ENCODE results near the gene ADNP. TPM values are rescaled to one million over a fixed set of nuclear protein-coding genes. Genes with fewer than 3 reads are reported as not detected.
A peak's percentile ranks its signal among the peaks of the same experiment; 100 is the strongest.

The ADNP gene
- total and polyA plus RNA-seq, 2 of the 4 experiments (the other 2 are of a cell fraction), result 23.3 to 24.8 TPM

DNA sequence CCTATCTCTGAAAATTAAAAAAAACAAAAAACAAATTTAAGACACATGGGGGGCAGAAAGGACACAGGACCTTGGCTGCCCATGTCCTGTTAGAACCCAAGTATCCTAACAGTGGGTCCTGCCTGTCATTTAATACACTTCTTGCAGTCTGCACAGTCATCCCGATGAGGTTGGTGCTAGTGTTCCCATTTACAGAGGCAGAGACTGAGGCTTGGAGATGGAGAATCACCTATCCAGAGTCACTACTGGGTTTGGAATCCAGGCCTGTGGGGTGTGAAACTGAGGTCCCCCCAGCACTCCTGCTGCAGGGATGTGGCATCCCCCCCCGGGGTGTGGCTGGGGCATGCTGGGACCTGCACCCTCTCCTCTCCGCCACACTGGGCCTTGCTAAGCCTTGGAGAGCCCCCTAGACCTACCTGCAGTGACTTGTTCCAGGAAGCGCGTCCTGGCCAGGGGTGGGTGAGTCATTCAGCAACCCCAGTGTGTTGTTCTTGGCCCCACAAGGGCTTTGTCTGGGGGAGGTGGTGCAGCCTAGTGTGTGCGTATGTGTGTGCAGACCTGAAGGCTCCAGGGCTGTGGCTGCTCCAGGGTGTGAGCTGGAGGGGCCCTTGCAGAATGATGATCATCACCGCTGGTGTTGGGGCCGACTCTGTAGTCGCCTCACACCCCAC, 86.7 kb downstream of the ADNP start:
- Histone ChIP-seq H3K27ac (ENCODE audit: insufficient read depth, low read length) (no peak overlapping the region), H3K23ac (ENCODE audit: low read depth, low read length) (no peak overlapping the region), H3K4ac (ENCODE audit: low read depth, low read length) (peak overlapping the region; percentile 30; the same call in 1 of the 2 replicates), H3K79me1 (ENCODE audit: low read depth in 1 of 2, low read length in 2 of 2) (no peaks in the 10 kb centered on the region), H2BK15ac (ENCODE audit: low read depth, low read length) (no peak overlapping the region), H3K4me3 (ENCODE audit: insufficient read depth, low read depth, low read length) (no peak overlapping the region), H3K4me1 (ENCODE audit: control insufficient read depth, insufficient read depth, low read length) (peaks cover 9% of the 10 kb centered on the region), H3K27me3 (ENCODE audit: control insufficient read depth, insufficient read depth, low read length) (no peaks in the 10 kb centered on the region), H2AK9ac (replicated peaks; ENCODE audit: low read depth, low read length, poor library complexity) (peak overlapping the region; percentile 34), H3K18ac (ENCODE audit: low read depth, low read length) (no peak overlapping the region), H3K9ac (ENCODE audit: low read depth, low read length) (no peak overlapping the region), H2AFZ (replicated peaks; ENCODE audit: low read length, poor library complexity) (peak overlapping the region; percentile 34), H2BK20ac (ENCODE audit: low read depth, low read length) (no peak overlapping the region), H3K9me3 (ENCODE audit: control insufficient read depth, insufficient read depth, low read length) (no peaks in the 10 kb centered on the region), H4K5ac (ENCODE audit: low read depth, low read length) (no peak overlapping the region), H3K9me1 (ENCODE audit: insufficient read depth, low read length) (peaks cover 4% of the 10 kb centered on the region), H4K8ac (ENCODE audit: low read depth in 2 of 2, low read length in 2 of 2) (no peak overlapping the region), H2AK5ac (ENCODE audit: low read depth, low read length) (peak overlapping the region; percentile 51; the same call in 1 of the 2 replicates), H3K36me3 (ENCODE audit: control insufficient read depth, insufficient read depth, low read length) (peaks cover 7% of the 10 kb centered on the region; the same call in 1 of the 2 replicates), H2BK5ac (ENCODE audit: low read depth, low read length, poor library complexity, severe bottlenecking) (no peak overlapping the region), H3K14ac (replicated peaks; ENCODE audit: low read depth, low read length) (0 out of 2 replicates have a peak overlapping the region, but pooled peaks have one; percentile 35), H4K91ac (ENCODE audit: insufficient read depth, low read depth, low read length) (no peak overlapping the region), H3K4me2 (ENCODE audit: low read depth, low read length) (no peak overlapping the region), H4K20me1 (ENCODE audit: insufficient read depth, low read length) (no peaks in the 10 kb centered on the region), H3K56ac (ENCODE audit: extremely low read depth, insufficient read depth, low read length) (no peak overlapping the region), H2BK120ac (ENCODE audit: low read depth, low read length) (no peak overlapping the region)
- POLR2A ChIA-PET (ENCODE audit: unreplicated experiment), result no interaction called here
- ATAC-seq (ENCODE audit: low read depth) (peak; percentile 54), DNase-seq (peak; percentile 87)
- in situ Hi-C loops (cut with MboI; ENCODE audit: low sequenced_read_pairs) (no loop called here), dilution Hi-C loops (cut with HindIII; ENCODE audit: low sequenced_read_pairs, unreplicated experiment) (no loop called here), intact Hi-C loops (cut with micrococcal nuclease) (no loop called here)
- CTCF ChIA-PET, result no interaction called here
- WGBS, 2 experiments (ENCODE audit: extremely low coverage in 2 of 2, insufficient read length in 1 of 2), result 100% methylated on average over 2 of the region's 9 CpGs; no CpG with 5 or more reads in 1 of the 2 experiments
- no peak for TF ChIP-seq CEBPB (IDR thresholded peaks at IDR 0.05; ENCODE audit: low read depth, low read length)
- no peak for TF ChIP-seq MAZ (IDR thresholded peaks at IDR 0.05; ENCODE audit: borderline replicate concordance, low read depth, low read length)
- TF ChIP-seq RFX5 (IDR thresholded peaks at IDR 0.05; ENCODE audit: low read depth, low read length), result no peak
- no peak for TF ChIP-seq MAFK (IDR thresholded peaks at IDR 0.05; ENCODE audit: low read depth, low read length)
- TF ChIP-seq, protein P1, sequence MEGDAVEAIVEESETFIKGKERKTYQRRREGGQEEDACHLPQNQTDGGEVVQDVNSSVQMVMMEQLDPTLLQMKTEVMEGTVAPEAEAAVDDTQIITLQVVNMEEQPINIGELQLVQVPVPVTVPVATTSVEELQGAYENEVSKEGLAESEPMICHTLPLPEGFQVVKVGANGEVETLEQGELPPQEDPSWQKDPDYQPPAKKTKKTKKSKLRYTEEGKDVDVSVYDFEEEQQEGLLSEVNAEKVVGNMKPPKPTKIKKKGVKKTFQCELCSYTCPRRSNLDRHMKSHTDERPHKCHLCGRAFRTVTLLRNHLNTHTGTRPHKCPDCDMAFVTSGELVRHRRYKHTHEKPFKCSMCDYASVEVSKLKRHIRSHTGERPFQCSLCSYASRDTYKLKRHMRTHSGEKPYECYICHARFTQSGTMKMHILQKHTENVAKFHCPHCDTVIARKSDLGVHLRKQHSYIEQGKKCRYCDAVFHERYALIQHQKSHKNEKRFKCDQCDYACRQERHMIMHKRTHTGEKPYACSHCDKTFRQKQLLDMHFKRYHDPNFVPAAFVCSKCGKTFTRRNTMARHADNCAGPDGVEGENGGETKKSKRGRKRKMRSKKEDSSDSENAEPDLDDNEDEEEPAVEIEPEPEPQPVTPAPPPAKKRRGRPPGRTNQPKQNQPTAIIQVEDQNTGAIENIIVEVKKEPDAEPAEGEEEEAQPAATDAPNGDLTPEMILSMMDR (conservative IDR thresholded peaks at IDR 0.05; ENCODE audit: low read depth, low read length), result no peak
- peak; percentile 53; the same call in 1 of the 2 replicates for TF ChIP-seq FOS (IDR thresholded peaks at IDR 0.05; ENCODE audit: low read depth, low read length)
- TF ChIP-seq, protein P2, sequence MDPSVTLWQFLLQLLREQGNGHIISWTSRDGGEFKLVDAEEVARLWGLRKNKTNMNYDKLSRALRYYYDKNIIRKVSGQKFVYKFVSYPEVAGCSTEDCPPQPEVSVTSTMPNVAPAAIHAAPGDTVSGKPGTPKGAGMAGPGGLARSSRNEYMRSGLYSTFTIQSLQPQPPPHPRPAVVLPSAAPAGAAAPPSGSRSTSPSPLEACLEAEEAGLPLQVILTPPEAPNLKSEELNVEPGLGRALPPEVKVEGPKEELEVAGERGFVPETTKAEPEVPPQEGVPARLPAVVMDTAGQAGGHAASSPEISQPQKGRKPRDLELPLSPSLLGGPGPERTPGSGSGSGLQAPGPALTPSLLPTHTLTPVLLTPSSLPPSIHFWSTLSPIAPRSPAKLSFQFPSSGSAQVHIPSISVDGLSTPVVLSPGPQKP (IDR thresholded peaks at IDR 0.05; ENCODE audit: borderline replicate concordance, low read depth, low read length), result no peak
- BruUV-seq (replicated peaks), result no TSS peak

All from IMR-90 (cell line).